GM21619 (cell line): ENCODE data around the gene AMN.

Experiments used
- ATAC-seq: cut with Tn5 transposase; IDR thresholded peaks from one replicate; pipeline ENCODE4 v1.9.1; 2021; ENCODE audit not compliant: unreplicated experiment

AMN gene

DNA sequence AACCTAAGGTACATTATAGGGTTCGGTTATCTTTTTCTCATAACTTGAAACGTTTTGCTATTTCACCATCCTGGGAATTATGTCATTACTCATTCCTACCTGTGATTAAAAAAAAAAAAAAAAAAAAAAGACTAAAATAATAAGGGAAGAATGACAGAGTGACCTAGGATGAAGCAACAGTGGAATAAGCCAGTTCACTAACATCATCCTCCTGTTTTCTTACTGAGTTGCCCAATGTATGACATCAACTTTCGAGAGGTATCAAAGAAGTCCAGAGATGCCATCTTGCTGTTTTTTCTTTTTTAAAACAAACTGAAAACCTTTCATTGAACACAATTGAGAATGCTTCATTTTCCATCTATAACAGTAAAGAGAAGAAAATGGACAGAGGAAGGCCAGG, 42.8 kb downstream of the AMN start:
- no peak for ATAC-seq

GRCh38 chr14:102965971-102966655, 43.6 kb downstream of the AMN start:
- ATAC-seq, result no peak

GRCh38 chr14:102966681-102967505, 44.4 kb downstream of the AMN start:
- ATAC-seq, result no peak

DNA sequence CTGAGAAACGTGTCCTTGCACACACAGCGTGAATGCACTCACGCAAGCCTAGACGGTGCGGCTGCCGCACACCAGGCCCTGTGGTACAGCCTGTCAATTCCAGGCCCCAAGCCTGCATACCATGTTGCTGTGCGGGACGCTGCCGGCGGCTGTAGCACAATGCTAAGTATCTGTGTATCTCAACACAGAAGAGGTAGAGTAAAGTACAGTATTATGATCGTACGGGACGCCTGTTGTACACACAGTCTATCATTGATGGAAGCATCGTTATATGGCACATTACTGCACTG, 45.0 kb downstream of the AMN start:
- no peak for ATAC-seq

DNA sequence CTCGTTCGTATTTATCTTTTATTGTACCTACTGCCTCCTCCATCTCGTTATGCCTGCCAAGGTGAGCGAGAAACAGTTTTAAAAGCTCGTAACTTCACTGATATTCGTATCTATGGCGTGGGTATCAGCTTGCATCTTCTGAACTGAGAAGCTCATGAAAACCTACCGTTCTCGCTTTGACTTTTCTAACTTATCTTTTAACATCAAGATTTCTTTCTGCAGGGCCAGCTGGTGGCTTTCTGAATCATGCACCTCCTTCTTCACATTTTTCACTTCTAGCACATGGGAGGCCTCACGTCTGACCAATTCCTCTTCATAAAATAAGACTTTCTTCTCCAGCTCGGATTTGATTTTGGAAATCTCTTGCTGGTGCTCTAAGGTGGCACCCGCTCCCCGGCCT, 45.8 kb downstream of the AMN start:
- no peak for ATAC-seq

DNA sequence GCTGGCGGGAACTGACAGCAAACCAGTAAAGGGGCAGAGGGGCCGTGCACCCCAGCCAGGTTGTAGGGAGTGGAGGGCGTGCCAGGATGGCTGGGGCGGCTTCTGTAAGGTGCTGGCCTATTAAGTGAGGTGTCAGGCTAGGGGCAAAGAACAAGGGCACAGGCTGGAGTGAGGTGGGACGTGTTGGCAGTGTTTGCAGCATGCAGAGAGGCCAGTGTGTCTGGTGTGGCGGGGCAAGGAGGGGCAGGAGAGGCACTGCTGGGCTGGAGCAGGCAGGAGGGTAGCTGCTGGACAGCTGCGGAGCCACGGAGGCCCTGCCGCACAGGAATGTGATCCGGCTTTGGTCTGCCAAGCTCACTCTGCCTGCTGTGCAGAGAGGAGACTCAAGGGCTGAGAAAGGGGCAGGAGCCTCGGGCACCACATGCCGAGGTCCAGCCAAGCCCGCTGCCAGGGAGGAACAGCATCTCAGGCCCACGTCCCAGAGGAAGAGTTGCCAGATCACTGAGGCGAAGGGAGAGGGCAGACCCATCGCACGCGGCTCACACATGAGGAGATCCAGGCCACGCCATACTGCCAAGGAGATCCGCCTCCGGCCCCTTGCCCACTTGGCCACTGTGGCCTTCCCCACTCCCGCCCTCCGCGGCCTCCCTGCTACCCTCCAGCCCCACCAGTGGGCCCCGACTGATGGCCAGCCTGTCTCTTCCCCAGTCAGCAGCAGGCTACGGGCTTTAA, 46.8 kb downstream of the AMN start:
- no peak for ATAC-seq

DNA sequence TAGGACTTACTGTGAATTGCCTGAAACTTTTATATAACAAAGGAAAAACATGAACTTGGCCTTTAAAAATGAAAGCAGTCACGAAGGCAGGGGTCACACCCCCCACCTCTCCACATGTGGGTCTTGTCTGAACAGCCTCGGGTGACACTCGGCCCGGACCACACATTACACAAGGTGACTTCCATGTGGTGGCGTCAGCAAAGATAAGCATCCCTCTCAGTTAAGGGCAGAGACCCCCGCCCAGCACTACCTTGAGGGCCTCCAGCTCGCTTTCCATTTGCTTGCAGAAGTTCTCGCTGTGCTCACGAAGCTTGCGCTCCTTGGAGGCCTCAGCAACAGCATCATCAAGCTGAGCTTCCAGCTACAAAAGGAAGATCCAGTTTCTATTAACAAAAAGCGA, 47.4 kb downstream of the AMN start:
- ATAC-seq, result no peak

GRCh38 chr14:102970496-102970895, 48.0 kb downstream of the AMN start:
- ATAC-seq, result no peak

- ATAC-seq, result no peak
Measured at GRCh38 chr14:102971314-102971713, 48.9 kb downstream of the AMN start.

GRCh38 chr14:102971836-102972606, 49.6 kb downstream of the AMN start:
- no peak for ATAC-seq

DNA sequence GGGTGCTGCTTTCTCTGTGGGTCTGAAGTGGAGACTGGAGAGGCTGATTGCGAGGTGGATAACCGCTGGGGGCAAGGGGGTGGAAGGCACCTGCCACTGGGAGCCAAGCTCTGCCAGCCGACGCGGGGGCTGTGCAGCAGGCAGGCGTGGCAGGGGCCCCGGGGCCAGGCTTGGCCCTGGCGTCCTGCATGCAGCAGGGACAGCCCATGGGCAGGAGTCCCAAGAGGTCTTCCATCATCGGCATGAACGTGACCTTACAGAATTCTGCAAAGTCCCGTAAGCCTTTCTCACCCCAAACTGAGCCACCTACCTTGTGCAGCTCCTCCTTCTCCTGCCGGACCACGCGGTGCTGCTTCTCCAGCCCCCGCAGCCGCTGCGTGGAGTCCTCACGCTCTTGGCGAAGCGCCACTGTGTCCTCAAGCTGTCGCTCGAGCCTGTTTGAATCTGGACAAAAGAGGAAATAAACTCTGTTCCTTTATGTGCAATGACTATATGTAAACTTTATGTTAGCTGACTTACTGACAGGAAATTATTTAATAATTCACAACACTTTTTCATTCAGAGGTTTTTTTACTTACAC, 51.3 kb downstream of the AMN start:
- no peak for ATAC-seq

DNA sequence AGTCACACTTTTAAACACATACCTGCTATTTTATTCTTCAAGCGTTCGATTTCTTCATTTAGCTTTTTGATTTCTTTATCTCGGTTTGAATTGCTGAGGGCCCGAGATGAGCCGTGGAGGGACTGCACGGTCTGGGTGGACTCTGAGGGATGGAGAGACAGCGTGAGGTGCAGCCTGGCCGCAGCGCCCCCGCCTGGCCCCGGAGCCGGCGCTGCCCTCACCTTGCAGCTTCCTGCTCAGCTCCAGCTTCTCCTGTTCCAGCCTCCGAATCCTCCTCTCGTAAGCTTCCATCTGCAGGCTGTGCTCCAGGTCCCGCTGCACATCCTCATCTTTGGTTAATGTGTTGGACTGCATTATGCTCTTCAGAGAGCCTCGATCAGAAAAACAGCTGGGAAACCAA, 53.2 kb downstream of the AMN start:
- no peak for ATAC-seq

DNA sequence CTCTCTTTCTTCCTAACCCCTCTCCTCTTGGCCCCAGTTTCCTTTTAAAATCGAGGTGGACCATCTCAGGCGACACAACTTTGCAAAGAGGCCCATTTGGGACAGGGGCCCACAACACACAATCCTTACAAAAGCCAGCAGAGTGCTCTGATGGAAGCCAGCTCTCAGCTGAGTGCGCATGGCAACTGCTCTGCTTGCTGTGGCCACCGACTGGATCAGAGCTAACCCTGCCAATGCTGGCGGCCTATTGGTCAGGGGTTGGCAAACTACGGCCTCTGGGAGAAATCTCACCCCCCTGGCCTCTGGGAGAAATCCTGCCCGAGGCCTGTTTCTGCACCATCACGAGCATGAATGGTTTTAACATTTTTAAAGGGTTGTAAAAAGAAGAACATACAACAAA, 55.0 kb downstream of the AMN start:
- ATAC-seq, result no peak

DNA sequence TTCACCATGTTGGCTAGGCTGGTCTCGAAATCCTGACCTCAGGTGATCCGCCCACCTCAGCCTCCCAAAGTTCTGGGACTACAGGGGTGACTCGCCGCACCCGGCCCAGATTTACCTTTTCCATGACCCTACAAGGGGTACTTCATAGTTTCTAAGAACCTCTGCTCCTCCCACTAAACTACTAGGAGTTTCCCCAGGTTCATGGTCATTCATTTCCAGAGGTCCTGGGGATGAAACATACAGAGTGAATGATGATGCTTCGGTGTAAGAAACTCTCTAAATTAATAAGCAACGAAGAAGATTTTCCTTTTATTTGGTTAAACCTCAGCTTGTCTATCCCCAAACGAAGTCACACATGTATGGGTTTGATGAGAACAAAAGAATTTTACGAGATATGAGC, 56.9 kb downstream of the AMN start:
- no peak for ATAC-seq

DNA sequence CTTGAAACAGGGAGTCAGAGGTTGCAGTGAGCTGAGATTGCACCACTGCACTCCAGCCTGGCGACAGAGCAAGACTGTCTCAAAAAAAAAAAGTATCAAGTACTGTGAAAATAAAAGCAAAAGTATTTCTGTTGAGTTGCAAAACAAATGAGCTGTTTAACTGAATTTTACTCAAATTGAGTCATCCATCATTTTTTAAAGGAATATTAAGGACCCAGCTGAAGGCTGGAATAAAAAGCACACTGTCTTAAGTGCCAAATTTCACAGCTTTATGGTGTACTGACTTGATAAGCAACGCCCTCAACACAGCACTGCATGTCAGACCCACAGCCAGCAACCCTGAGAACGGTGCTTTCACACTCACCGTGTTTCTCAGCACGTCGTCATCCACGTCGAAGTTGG, 57.9 kb downstream of the AMN start:
- ATAC-seq, result no peak
